Measurements from ENCODE around the gene RPTOR. TPM values are rescaled to one million over a fixed set of nuclear protein-coding genes. Genes with fewer than 3 reads are reported as not detected.

The RPTOR gene
- total and polyA plus RNA-seq, 3 experiments from 2014 or later: 7.9 to 69.4 (median 63.9) TPM

DNA sequence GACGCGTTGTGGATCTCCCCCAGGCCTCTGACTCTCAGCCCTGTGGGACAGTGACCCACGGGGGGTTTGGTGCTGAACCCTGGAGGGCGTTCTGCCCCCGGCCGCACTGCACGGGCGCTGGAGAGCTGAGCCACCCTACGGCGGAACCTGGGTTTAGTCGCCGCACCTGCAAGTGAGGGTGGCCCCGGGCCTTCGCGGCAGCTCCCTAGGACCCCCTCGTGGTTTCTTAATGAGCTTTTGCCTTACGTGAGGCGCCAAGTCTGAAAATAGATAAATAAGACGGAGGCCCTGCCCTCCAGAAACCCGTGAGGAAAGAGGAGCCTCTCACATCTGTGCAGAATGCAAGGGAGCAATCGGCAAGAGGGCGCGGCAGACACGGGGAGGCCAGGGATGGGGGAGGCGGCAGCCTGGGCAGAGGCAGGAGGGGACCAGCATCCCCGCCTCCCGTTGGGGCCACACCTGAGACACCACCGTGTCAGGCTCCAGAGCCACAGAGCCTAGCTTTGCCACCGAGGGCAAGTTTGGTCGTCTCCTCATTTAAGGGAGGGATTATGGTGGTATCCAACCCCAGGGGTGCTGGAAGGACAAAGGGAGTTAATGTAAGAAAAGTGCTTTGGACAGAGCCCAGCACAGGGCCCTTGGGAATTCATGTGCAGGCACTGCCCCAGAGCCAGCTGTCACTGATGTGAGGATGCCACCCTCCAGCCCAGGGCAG is 293.8 kb downstream of the RPTOR start:
- Mint-ChIP-seq H3K9me3 (no peaks in the 10 kb centered on the region), H3K27ac (peak overlapping the region in 3 of 8 donors; percentile 17 to 83 (median 69)), H3K36me3 (peaks cover 0 to 33% (median 4%) of the 10 kb centered on the region in 3 donors), H3K4me1 (peaks cover 0 to 9% (median under 1%) of the 10 kb centered on the region in 3 donors), H3K4me3 (peak overlapping the region in 1 of 7 donors; percentile 6), H3K27me3 (no peaks in the 10 kb centered on the region)
- peak in 1 of 5 donors; percentile 43 for DNase-seq
- Histone ChIP-seq H3K36me3 (ENCODE audit: insufficient read depth, low read length) (peaks cover 4% of the 10 kb centered on the region), H3K27ac (ENCODE audit: low read depth, low read length) (no peak overlapping the region), H3K4me1 (ENCODE audit: insufficient read depth, low read length) (peaks cover under 1% of the 10 kb centered on the region), H3K27me3 (ENCODE audit: insufficient read depth, low read length, poor library complexity, severe bottlenecking) (no peaks in the 10 kb centered on the region), H3K4me3 (ENCODE audit: low read length) (no peak overlapping the region), H3K9me3 (ENCODE audit: low read length) (no peaks in the 10 kb centered on the region)
- CTCF ChIA-PET: no interaction called here
- POLR2A ChIA-PET: no interaction called here

DNA sequence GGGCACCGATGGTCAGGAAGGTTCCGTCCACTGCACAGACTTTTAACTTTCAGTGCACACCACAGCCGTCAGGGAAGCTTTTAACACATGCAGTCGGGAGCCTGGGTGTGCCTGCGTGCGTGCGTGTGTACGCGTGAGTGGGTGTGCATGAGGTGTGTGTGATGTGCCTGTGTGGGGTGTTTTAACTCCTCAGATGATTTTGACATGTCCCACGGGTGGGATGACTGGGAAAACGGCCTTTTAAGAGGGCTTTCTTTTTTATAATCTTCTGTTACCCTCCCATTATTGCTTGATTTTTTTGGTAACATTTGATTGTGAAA is 294.3 kb downstream of the RPTOR start:
- ChIA-PET CTCF (no interaction called here), POLR2A (no interaction called here)
- H3K27ac ChIP-seq (ENCODE audit: low read depth, low read length): no peak overlapping the region
- no peak overlapping the region for H3K4me3 ChIP-seq (ENCODE audit: low read length)
- H3K4me3 Mint-ChIP-seq: no peak overlapping the region
- H3K27ac Mint-ChIP-seq: peak overlapping the region in 3 of 8 donors; percentile 12 to 17 (median 17)
- no peaks in the 10 kb centered on the region for H3K27me3 Mint-ChIP-seq
- no peaks in the 10 kb centered on the region for H3K4me1 ChIP-seq (ENCODE audit: insufficient read depth, low read length)
- DNase-seq: no peak
- H3K27me3 ChIP-seq (ENCODE audit: insufficient read depth, low read length, poor library complexity, severe bottlenecking): no peaks in the 10 kb centered on the region
- H3K4me1 Mint-ChIP-seq: peaks cover 0 to 9% (median 0%) of the 10 kb centered on the region in 3 donors
- peaks cover 0 to 33% (median 4%) of the 10 kb centered on the region in 3 donors for H3K36me3 Mint-ChIP-seq
- no peaks in the 10 kb centered on the region for H3K9me3 ChIP-seq (ENCODE audit: low read length)
- peaks cover 4% of the 10 kb centered on the region for H3K36me3 ChIP-seq (ENCODE audit: insufficient read depth, low read length)
- H3K9me3 Mint-ChIP-seq: no peaks in the 10 kb centered on the region

DNA sequence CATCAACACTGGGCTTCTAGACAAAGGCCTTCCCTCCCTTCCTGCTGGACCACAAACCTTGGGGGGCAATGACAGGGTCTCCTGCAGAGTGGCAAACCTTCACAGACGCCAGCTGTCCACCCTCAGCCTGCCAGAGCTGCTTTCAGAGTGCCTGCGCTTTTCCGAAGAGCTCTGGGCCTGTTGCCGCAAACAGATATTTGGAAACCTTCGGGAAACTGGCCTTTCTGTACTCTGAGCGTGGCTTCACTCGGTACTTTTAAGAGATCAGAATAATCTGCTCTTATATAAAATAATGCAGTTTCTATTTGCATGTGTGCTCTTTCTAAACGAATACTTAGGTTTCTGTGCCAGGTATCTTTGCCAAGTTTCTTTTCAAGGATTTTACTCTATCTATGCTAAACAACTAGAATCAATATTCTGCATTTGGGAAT is 294.9 kb downstream of the RPTOR start:
- H3K36me3 ChIP-seq (ENCODE audit: insufficient read depth, low read length): peaks cover 4% of the 10 kb centered on the region
- ChIA-PET POLR2A (no interaction called here), CTCF (interaction anchor here (1.2 kb wide), 1 partner anchor 17 kb away, joined by 4 read pairs; no protein-coding TSS in a partner anchor)
- DNase-seq: no peak
- H3K4me1 ChIP-seq (ENCODE audit: insufficient read depth, low read length): no peaks in the 10 kb centered on the region
- H3K9me3 ChIP-seq (ENCODE audit: low read length): no peaks in the 10 kb centered on the region
- peaks cover 0 to 33% (median 4%) of the 10 kb centered on the region in 3 donors for H3K36me3 Mint-ChIP-seq
- H3K9me3 Mint-ChIP-seq: no peaks in the 10 kb centered on the region
- no peaks in the 10 kb centered on the region for H3K27me3 ChIP-seq (ENCODE audit: insufficient read depth, low read length, poor library complexity, severe bottlenecking)
- H3K4me3 Mint-ChIP-seq: no peak overlapping the region
- no peak overlapping the region for H3K27ac Mint-ChIP-seq
- no peak overlapping the region for H3K27ac ChIP-seq (ENCODE audit: low read depth, low read length)
- peaks cover 0 to 9% (median 0%) of the 10 kb centered on the region in 3 donors for H3K4me1 Mint-ChIP-seq
- H3K27me3 Mint-ChIP-seq: no peaks in the 10 kb centered on the region
- H3K4me3 ChIP-seq (ENCODE audit: low read length): no peak overlapping the region

DNA sequence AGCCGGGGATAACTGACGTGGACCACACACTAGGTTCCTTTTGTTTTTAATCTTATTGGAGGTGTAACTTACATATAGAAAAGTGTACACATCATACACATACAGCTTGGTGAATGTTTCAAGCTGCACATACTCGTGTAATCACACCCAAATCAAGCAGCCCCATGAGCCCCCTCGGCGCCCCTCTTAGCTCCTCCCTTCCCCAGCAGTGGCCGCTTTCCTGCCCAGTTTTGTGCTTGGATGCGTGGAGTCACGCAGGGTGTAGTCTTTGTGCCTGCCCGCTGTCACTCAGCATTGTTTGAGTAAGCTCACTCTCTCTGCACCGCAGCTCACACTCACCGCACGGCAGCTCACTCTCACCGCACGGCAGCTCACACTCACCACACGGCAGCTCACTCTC is 295.3 kb downstream of the RPTOR start:
- H3K36me3 ChIP-seq (ENCODE audit: insufficient read depth, low read length): peaks cover 4% of the 10 kb centered on the region
- no peaks in the 10 kb centered on the region for H3K9me3 ChIP-seq (ENCODE audit: low read length)
- no peak overlapping the region for H3K27ac ChIP-seq (ENCODE audit: low read depth, low read length)
- H3K4me3 Mint-ChIP-seq: no peak overlapping the region
- H3K36me3 Mint-ChIP-seq: peaks cover 0 to 33% (median 4%) of the 10 kb centered on the region in 3 donors
- no peak overlapping the region for H3K27ac Mint-ChIP-seq
- H3K4me1 ChIP-seq (ENCODE audit: insufficient read depth, low read length): no peaks in the 10 kb centered on the region
- CTCF ChIA-PET: interaction anchor here (1.2 kb wide), 1 partner anchor 16 kb away, joined by 4 read pairs; no protein-coding TSS in a partner anchor
- peaks cover 0 to 8% (median 0%) of the 10 kb centered on the region in 3 donors for H3K4me1 Mint-ChIP-seq
- H3K4me3 ChIP-seq (ENCODE audit: low read length): no peak overlapping the region
- no peak for DNase-seq
- POLR2A ChIA-PET: no interaction called here
- no peaks in the 10 kb centered on the region for H3K9me3 Mint-ChIP-seq
- no peaks in the 10 kb centered on the region for H3K27me3 ChIP-seq (ENCODE audit: insufficient read depth, low read length, poor library complexity, severe bottlenecking)
- H3K27me3 Mint-ChIP-seq: no peaks in the 10 kb centered on the region

- H3K36me3 Mint-ChIP-seq: peaks cover 0 to 38% (median 1%) of the 10 kb centered on the region in 3 donors
- Histone ChIP-seq H3K4me3 (ENCODE audit: low read length) (no peak overlapping the region), H3K27me3 (ENCODE audit: insufficient read depth, low read length, poor library complexity, severe bottlenecking) (no peaks in the 10 kb centered on the region), H3K9me3 (ENCODE audit: low read length) (no peaks in the 10 kb centered on the region), H3K4me1 (ENCODE audit: insufficient read depth, low read length) (peaks cover 15% of the 10 kb centered on the region), H3K27ac (ENCODE audit: low read depth, low read length) (no peak overlapping the region), H3K36me3 (ENCODE audit: insufficient read depth, low read length) (peaks cover 4% of the 10 kb centered on the region)
- H3K4me1 Mint-ChIP-seq: peaks cover 11 to 19% (median 19%) of the 10 kb centered on the region in 3 donors
- CTCF ChIA-PET: no interaction called here
- POLR2A ChIA-PET: no interaction called here
- H3K27ac Mint-ChIP-seq: peak overlapping the region in 4 of 8 donors; percentile 6 to 53 (median 32)
- no peak overlapping the region for H3K4me3 Mint-ChIP-seq
- H3K27me3 Mint-ChIP-seq: no peaks in the 10 kb centered on the region
- H3K9me3 Mint-ChIP-seq: no peaks in the 10 kb centered on the region
- no peak for DNase-seq
Measured at GRCh38 chr17:80842456-80843013, 297.9 kb downstream of the RPTOR start.

- no peaks in the 10 kb centered on the region for H3K27me3 Mint-ChIP-seq
- H3K4me3 Mint-ChIP-seq: no peak overlapping the region
- H3K4me1 Mint-ChIP-seq: peaks cover 23 to 31% (median 31%) of the 10 kb centered on the region in 3 donors
- H3K36me3 Mint-ChIP-seq: peaks cover 0 to 28% (median 1%) of the 10 kb centered on the region in 3 donors
- no peak overlapping the region for H3K27ac Mint-ChIP-seq
- H3K9me3 Mint-ChIP-seq: no peaks in the 10 kb centered on the region
- H3K9me3 ChIP-seq (ENCODE audit: low read length): no peaks in the 10 kb centered on the region
- H3K4me1 ChIP-seq (ENCODE audit: insufficient read depth, low read length): peaks cover 27% of the 10 kb centered on the region
- H3K4me3 ChIP-seq (ENCODE audit: low read length): no peak overlapping the region
- DNase-seq: no peak
- CTCF ChIA-PET: interaction anchor here (1.2 to 1.3 kb wide), 2 partner anchors 11 kb away, joined by 3 to 4 read pairs; no protein-coding TSS in a partner anchor
- H3K27me3 ChIP-seq (ENCODE audit: insufficient read depth, low read length, poor library complexity, severe bottlenecking): no peaks in the 10 kb centered on the region
- POLR2A ChIA-PET: no interaction called here
- H3K36me3 ChIP-seq (ENCODE audit: insufficient read depth, low read length): peaks cover 4% of the 10 kb centered on the region
- no peak overlapping the region for H3K27ac ChIP-seq (ENCODE audit: low read depth, low read length)
Measured at GRCh38 chr17:80843741-80844156, 299.1 kb downstream of the RPTOR start.

GRCh38 chr17:80844418-80844990 is 299.9 kb downstream of the RPTOR start:
- peaks cover 0 to 21% (median 1%) of the 10 kb centered on the region in 3 donors for H3K36me3 Mint-ChIP-seq
- Histone ChIP-seq H3K4me3 (ENCODE audit: low read length) (no peak overlapping the region), H3K9me3 (ENCODE audit: low read length) (no peaks in the 10 kb centered on the region), H3K4me1 (ENCODE audit: insufficient read depth, low read length) (peaks cover 35% of the 10 kb centered on the region), H3K27me3 (ENCODE audit: insufficient read depth, low read length, poor library complexity, severe bottlenecking) (no peaks in the 10 kb centered on the region), H3K36me3 (ENCODE audit: insufficient read depth, low read length) (peaks cover 4% of the 10 kb centered on the region), H3K27ac (ENCODE audit: low read depth, low read length) (no peak overlapping the region)
- ChIA-PET POLR2A (no interaction called here), CTCF (interaction anchor here (1.2 to 1.3 kb wide), 2 partner anchors 11 to 12 kb away, joined by 3 to 4 read pairs; no protein-coding TSS in a partner anchor)
- H3K27me3 Mint-ChIP-seq: no peaks in the 10 kb centered on the region
- H3K4me1 Mint-ChIP-seq: peaks cover 27 to 37% (median 36%) of the 10 kb centered on the region in 3 donors
- no peak for DNase-seq
- H3K27ac Mint-ChIP-seq: no peak overlapping the region
- no peaks in the 10 kb centered on the region for H3K9me3 Mint-ChIP-seq
- H3K4me3 Mint-ChIP-seq: no peak overlapping the region

Data from CD8-positive, alpha-beta memory T cell (primary cell).